Endothelial cell of umbilical vein (primary cell): ENCODE data around the gene ADARB2. TPM values are rescaled to one million over a fixed set of nuclear protein-coding genes. Genes with fewer than 3 reads are reported as not detected.

Experiments used
- BruUV-seq: library from RNA; stranded (reverse); fragments of 400-500 nt; replicated peaks from 2 replicates; lab custom pipeline; 2021; lab: Mats Ljungman, UMichigan
- CTCF ChIA-PET: fragments of 300-600, 350-600 bp; sonication (Branson Sonifier 250); formaldehyde crosslinking; loops from one replicate; lab custom pipeline; 2021; ENCODE audit warnings: antibody characterized with exemption, inconsistent platforms; lab: Charles Lee
- POLR2A ChIA-PET: fragments of 300-600, 350-600 bp; sonication (Branson Sonifier 250); formaldehyde crosslinking; loops from one replicate; lab custom pipeline; 2021; ENCODE audit warnings: antibody characterized with exemption, inconsistent platforms; lab: Charles Lee
- DNase-seq: peaks from one replicate; pipeline ENCODE4 v3.0.0-alpha.2; 2011; ENCODE audit warnings: low read depth, low spot score
- FAIRE-seq: peaks from 2 replicates; lab custom pipeline; 2011; peaks lifted over from hg19 to GRCh38; lab: Jason Lieb, UNC
- H2AFZ ChIP-seq: 2 replicates; pipeline ENCODE4 v1.6.0; 2012; ENCODE audit warnings: low read depth, low read length, control low read depth, inconsistent platforms
- H3K27ac ChIP-seq: 2 replicates; pipeline ENCODE4 v1.5.1; 2011; ENCODE audit warnings: low read depth, mild to moderate bottlenecking, control low read depth, low read length, moderate library complexity; ENCODE audit not compliant: insufficient read depth
- H3K27me3 ChIP-seq, 2 experiments: 2 replicates each; pipeline versions ENCODE4 v1.6.0 to v1.6.1; 2011; ENCODE audit warnings: low read length in 2 of 2, mixed read lengths in 1 of 2; ENCODE audit not compliant: control insufficient read depth in 2 of 2, insufficient read depth in 2 of 2
- H3K36me3 ChIP-seq, 2 experiments: 2 replicates in 1 of 2; 3 replicates in 1 of 2; pipeline ENCODE4 v1.5.1; 2011; ENCODE audit warnings: low read length in 2 of 2, mild to moderate bottlenecking in 1 of 2, moderate library complexity in 1 of 2; ENCODE audit not compliant: control insufficient read depth in 2 of 2, insufficient read depth in 2 of 2; ENCODE audit errors: extremely low read depth in 1 of 2
- H3K4me1 ChIP-seq: 3 replicates; pipeline ENCODE4 v1.5.1; 2011; ENCODE audit warnings: mild to moderate bottlenecking, low read length; ENCODE audit not compliant: control insufficient read depth, insufficient read depth; ENCODE audit errors: extremely low read depth
- H3K4me2 ChIP-seq: 2 replicates; pipeline ENCODE4 v1.6.1; 2011; ENCODE audit warnings: low read length, control low read depth, mixed read lengths; ENCODE audit not compliant: insufficient read depth
- H3K4me3 ChIP-seq, 3 experiments: fragments of 200-600 bp in 1 of 3; sonication (generic), shearing (Covaris generic) in 1 of 3; replicated peaks in 1 of 3; 2 replicates each; pipeline ENCODE4 v1.5.1; 2011 to 2016; ENCODE audit warnings: control low read depth in 3 of 3, low read length in 3 of 3, mild to moderate bottlenecking in 2 of 3, inconsistent platforms in 1 of 3, low read depth in 1 of 3, moderate library complexity in 1 of 3; ENCODE audit not compliant: insufficient read depth in 1 of 3
- H3K79me2 ChIP-seq: 2 replicates; pipeline ENCODE4 v1.6.0; 2012; ENCODE audit warnings: low read length, inconsistent platforms; ENCODE audit not compliant: control insufficient read depth, insufficient read depth
- H3K9ac ChIP-seq: replicated peaks from 2 replicates; pipeline ENCODE3; 2011; ENCODE audit warnings: low read length, control low read depth; ENCODE audit not compliant: insufficient read depth; ENCODE audit errors: extremely low read depth
- H3K9me1 ChIP-seq: replicated peaks from 3 replicates; pipeline ENCODE4 v1.6.0; 2011; ENCODE audit warnings: mild to moderate bottlenecking, low read length; ENCODE audit not compliant: control insufficient read depth, insufficient read depth; ENCODE audit errors: extremely low read depth
- H3K9me3 ChIP-seq: replicated peaks from 2 replicates; pipeline ENCODE4 v1.5.1; 2012; ENCODE audit warnings: low read length, inconsistent platforms; ENCODE audit not compliant: control insufficient read depth, insufficient read depth
- H4K20me1 ChIP-seq: replicated peaks from 2 replicates; pipeline ENCODE3; 2011; ENCODE audit warnings: mild to moderate bottlenecking, low read length; ENCODE audit not compliant: control insufficient read depth, insufficient read depth; ENCODE audit errors: extremely low read depth
- EZH2 ChIP-seq: IDR thresholded peaks from 2 replicates; pipeline ENCODE4 v1.6.1; 2012; ENCODE audit warnings: borderline replicate concordance, low read depth, mild to moderate bottlenecking, moderate library complexity, low read length, inconsistent platforms; ENCODE audit not compliant: severe bottlenecking
- FOS ChIP-seq: IDR thresholded peaks from 2 replicates; pipeline ENCODE4 v1.6.1; 2011; ENCODE audit warnings: mild to moderate bottlenecking, low read length, moderate library complexity, borderline replicate concordance; ENCODE audit not compliant: insufficient read depth
- GATA2 ChIP-seq: IDR thresholded peaks from 2 replicates; pipeline ENCODE4 v1.7.0; 2011; ENCODE audit warnings: low read depth, mild to moderate bottlenecking, moderate library complexity, mixed read lengths, low read length; ENCODE audit not compliant: insufficient read length, insufficient read depth
- JUN ChIP-seq: IDR thresholded peaks from 2 replicates; pipeline ENCODE4 v1.6.1; 2011; ENCODE audit warnings: borderline replicate concordance, low read depth; ENCODE audit not compliant: insufficient read length, insufficient read depth
- MYC ChIP-seq: IDR thresholded peaks from one replicate; pipeline ENCODE4 v1.6.1; 2011; ENCODE audit warnings: mild to moderate bottlenecking, low read depth, low read length
- POLR2A ChIP-seq: IDR thresholded peaks from 2 replicates; pipeline ENCODE4 v1.6.1; 2012; ENCODE audit warnings: low read depth, mild to moderate bottlenecking, control low read depth, low read length
- POLR2AphosphoS5 ChIP-seq: IDR thresholded peaks from 2 replicates; pipeline ENCODE4 v1.6.1; 2012; ENCODE audit warnings: low read depth, mild to moderate bottlenecking, control low read depth, low read length, moderate library complexity; ENCODE audit not compliant: insufficient read depth
- dilution Hi-C: fragments of 300-500 bp; cut with MboI; formaldehyde crosslinking; loops from one replicate; pipeline ENCODE4 v1.15.0; 2019; ENCODE audit warnings: low sequenced_read_pairs; ENCODE audit not compliant: extremely low pct_ligation_motif_present
- intact Hi-C: fragments of 100-400 bp; cut with micrococcal nuclease; formaldehyde crosslinking; loops from one replicate; pipeline ENCODE4 v1.10.0; 2022
- polyA plus RNA-seq, 4 experiments: library from polyadenylated mRNA; depleted of rRNA in 3 of 4; stranded (reverse) in 3 of 4; unstranded in 1 of 4; fragments of >200 nt; gene quantifications; 2 replicates each; pipeline versions ENCODE4 v1.2.1 to v1.2.3, GENCODE V29; 2011 to 2012; ENCODE audit warnings: missing spikeins in 1 of 4
- total RNA-seq: library from RNA; stranded (reverse); gene quantifications from 2 replicates; pipeline ENCODE4 v1.2.3, GENCODE V29; 2021
- TF ChIP-seq, protein P1 (sequence below), 2 donors: IDR thresholded peaks; 1 replicate in 1 of 2; 2 replicates in 1 of 2; pipeline ENCODE4 v1.5.1; 2011; ENCODE audit warnings: low read length in 2 of 2, mild to moderate bottlenecking in 2 of 2, moderate library complexity in 2 of 2, control low read depth in 1 of 2, inconsistent platforms in 1 of 2, low read depth in 1 of 2; ENCODE audit not compliant: insufficient read depth in 1 of 2; ENCODE audit errors: extremely low read depth in 1 of 2
- TF ChIP-seq, protein P2 (sequence below): IDR thresholded peaks from 2 replicates; pipeline ENCODE4 v1.6.1; 2011; ENCODE audit not compliant: insufficient read depth, insufficient read length

ADARB2 gene
- total and polyA plus RNA-seq, 2 donors (not counting 3 experiments of a cell fraction or from before 2014, with no cell fraction given) = not detected

- DNase-seq (no peak), FAIRE-seq (no peak)
- Histone ChIP-seq H2AFZ (no peak overlapping the region), H3K27me3 (no peaks in the 10 kb centered on the region), H3K9ac (no peak overlapping the region), H3K4me3 (no peak overlapping the region), H3K9me3 (peaks cover 13% of the 10 kb centered on the region), H3K4me1 (no peaks in the 10 kb centered on the region), H3K9me1 (no peaks in the 10 kb centered on the region), H3K79me2 (no peaks in the 10 kb centered on the region), H4K20me1 (no peaks in the 10 kb centered on the region), H3K27ac (no peak overlapping the region), H3K4me2 (no peak overlapping the region), H3K36me3 (no peaks in the 10 kb centered on the region)
- POLR2A ChIA-PET = no interaction called here
- dilution Hi-C loops (no loop called here), intact Hi-C loops (no loop called here)
- TF ChIP-seq MYC = no peak
- no peak for TF ChIP-seq POLR2AphosphoS5
- TF ChIP-seq POLR2A = no peak
- TF ChIP-seq EZH2 = no peak
- TF ChIP-seq FOS = no peak
- TF ChIP-seq JUN = no peak
- TF ChIP-seq GATA2 = no peak
- TF ChIP-seq, protein P1, sequence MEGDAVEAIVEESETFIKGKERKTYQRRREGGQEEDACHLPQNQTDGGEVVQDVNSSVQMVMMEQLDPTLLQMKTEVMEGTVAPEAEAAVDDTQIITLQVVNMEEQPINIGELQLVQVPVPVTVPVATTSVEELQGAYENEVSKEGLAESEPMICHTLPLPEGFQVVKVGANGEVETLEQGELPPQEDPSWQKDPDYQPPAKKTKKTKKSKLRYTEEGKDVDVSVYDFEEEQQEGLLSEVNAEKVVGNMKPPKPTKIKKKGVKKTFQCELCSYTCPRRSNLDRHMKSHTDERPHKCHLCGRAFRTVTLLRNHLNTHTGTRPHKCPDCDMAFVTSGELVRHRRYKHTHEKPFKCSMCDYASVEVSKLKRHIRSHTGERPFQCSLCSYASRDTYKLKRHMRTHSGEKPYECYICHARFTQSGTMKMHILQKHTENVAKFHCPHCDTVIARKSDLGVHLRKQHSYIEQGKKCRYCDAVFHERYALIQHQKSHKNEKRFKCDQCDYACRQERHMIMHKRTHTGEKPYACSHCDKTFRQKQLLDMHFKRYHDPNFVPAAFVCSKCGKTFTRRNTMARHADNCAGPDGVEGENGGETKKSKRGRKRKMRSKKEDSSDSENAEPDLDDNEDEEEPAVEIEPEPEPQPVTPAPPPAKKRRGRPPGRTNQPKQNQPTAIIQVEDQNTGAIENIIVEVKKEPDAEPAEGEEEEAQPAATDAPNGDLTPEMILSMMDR (IDR thresholded peaks at IDR 0.05; ENCODE audit: extremely low read depth in 1 of 2, insufficient read depth in 1 of 2, low read depth in 1 of 2, low read length in 2 of 2) = no peak
- TF ChIP-seq, protein P2, sequence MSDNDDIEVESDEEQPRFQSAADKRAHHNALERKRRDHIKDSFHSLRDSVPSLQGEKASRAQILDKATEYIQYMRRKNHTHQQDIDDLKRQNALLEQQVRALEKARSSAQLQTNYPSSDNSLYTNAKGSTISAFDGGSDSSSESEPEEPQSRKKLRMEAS = no peak
- CTCF ChIA-PET = no interaction called here
- no TSS peak for BruUV-seq
Measured at GRCh38 chr10:1600861-1601260, 136.5 kb downstream of the ADARB2 start.
